CD4-positive, alpha-beta T cell treated with Interferon gamma for 1 hour (primary cell): ENCODE data around the gene CATSPERE.
"Not testable (repeated sequence)": the region's sequence is repeated elsewhere in the genome, so short reads cannot be mapped to it uniquely, and the experiment has no call there.

Experiments
- DNase-seq: peaks from one replicate; pipeline ENCODE4 v3.0.0-alpha.2; 2020

Gene CATSPERE

GRCh38 chr1:244666672-244667418 lies 205.8 kb downstream of the CATSPERE start:
- not testable (repeated sequence) for DNase-seq

GRCh38 chr1:244667797-244668196 lies 206.7 kb downstream of the CATSPERE start:
- no peak for DNase-seq

- DNase-seq: no peak
Measured at GRCh38 chr1:244672946-244673682, 212.0 kb downstream of the CATSPERE start.

- DNase-seq: no peak
Measured at GRCh38 chr1:244674446-244674845, 213.4 kb downstream of the CATSPERE start.

GRCh38 chr1:244675167-244675566 lies 214.1 kb downstream of the CATSPERE start:
- DNase-seq: no peak

- no peak for DNase-seq
Measured at GRCh38 chr1:244678697-244679096, 217.6 kb downstream of the CATSPERE start.

- no peak for DNase-seq
Measured at GRCh38 chr1:244680667-244681066, 219.6 kb downstream of the CATSPERE start.

- not testable (repeated sequence) for DNase-seq
Measured at GRCh38 chr1:244682087-244682486, 221.0 kb downstream of the CATSPERE start.
